ENCODE results near the gene CASK. TPM values are rescaled to one million over a fixed set of nuclear protein-coding genes. Genes with fewer than 3 reads are reported as not detected.
"Not testable (repeated sequence)": the region's sequence is repeated elsewhere in the genome, so short reads cannot be mapped to it uniquely, and the experiment has no call there.

The CASK gene
- total and polyA plus RNA-seq, 4 experiments from 2014 or later = 3.8 to 116 (median 68.6) TPM

DNA sequence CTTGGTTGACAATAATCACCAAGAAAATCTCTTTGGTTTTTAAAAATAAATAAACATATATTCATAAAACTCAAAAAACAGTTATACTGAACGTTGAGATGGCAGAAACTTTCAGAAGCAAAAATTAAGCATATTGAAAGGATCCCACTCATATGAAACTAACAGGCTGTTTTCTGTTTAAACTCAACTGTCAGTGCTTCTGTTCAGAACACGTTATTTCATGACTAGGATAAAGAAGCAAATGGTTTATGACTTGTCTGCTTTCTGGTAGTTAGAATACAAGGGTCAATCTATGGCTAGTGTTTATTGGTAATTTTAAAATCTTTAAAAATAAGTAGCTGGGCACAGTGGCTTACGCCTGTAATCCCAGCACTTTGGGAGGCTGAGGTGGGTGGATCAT is 195.2 kb downstream of the CASK start:
- intact Hi-C loops (cut with micrococcal nuclease) = no loop called here
- ChIA-PET CTCF (ENCODE audit: partially characterized antibody) (no interaction called here), POLR2A (ENCODE audit: partially characterized antibody) (no interaction called here)
- Mint-ChIP-seq H3K4me3 (no peak overlapping the region), H3K36me3 (peaks cover 0 to 4% of the 10 kb centered on the region in 2 donors), H3K4me1 (peaks cover 0 to 15% (median 9%) of the 10 kb centered on the region in 4 donors), H3K27ac (no peak overlapping the region), H3K27me3 (no peaks in the 10 kb centered on the region), H3K9me3 (no peaks in the 10 kb centered on the region)
- Histone ChIP-seq H3K27me3 (ENCODE audit: insufficient read depth, low read length) (no peaks in the 10 kb centered on the region), H3K4me3 (ENCODE audit: low read length in 2 of 2) (no peak overlapping the region), H3K9me3 (ENCODE audit: control insufficient read depth in 1 of 2, low read length in 2 of 2) (no peaks in the 10 kb centered on the region), H3K4me1 (ENCODE audit: insufficient read depth, low read length) (peaks cover 11% of the 10 kb centered on the region), H3K36me3 (ENCODE audit: insufficient read depth, low read length) (no peaks in the 10 kb centered on the region), H3K27ac (ENCODE audit: low read depth, low read length) (no peak overlapping the region)
- DNase-seq = no peak

DNA sequence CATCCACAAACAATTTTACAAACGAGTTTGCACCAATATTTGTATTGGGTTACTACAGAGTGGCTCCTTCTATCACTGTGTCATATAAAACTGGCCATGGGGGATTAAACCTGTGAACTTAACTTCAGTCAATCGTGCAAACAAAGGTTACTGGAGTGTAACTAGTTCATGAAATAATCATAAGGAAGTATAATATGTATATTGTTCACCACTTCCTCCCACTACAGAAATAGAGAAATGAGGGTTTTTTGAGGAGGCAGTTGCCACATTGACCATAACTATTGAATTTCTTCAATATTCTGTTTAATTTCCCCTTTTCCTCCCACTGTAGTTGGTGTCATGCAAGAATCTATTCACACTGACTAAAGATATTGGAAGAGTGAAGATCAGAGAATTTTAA is 199.5 kb downstream of the CASK start, which contains the start of gene GPR82:
TSS of gene GPR82 (plus strand) at position 356 of the 400 bp plus-strand sequence. CDS start 2,846 bp downstream, outside the sequence.
- no peaks in the 10 kb centered on the region for H3K27me3 Mint-ChIP-seq
- no peak for DNase-seq
- no peak within 1 kb of the TSS for H3K27ac ChIP-seq (ENCODE audit: low read depth, low read length)

DNA sequence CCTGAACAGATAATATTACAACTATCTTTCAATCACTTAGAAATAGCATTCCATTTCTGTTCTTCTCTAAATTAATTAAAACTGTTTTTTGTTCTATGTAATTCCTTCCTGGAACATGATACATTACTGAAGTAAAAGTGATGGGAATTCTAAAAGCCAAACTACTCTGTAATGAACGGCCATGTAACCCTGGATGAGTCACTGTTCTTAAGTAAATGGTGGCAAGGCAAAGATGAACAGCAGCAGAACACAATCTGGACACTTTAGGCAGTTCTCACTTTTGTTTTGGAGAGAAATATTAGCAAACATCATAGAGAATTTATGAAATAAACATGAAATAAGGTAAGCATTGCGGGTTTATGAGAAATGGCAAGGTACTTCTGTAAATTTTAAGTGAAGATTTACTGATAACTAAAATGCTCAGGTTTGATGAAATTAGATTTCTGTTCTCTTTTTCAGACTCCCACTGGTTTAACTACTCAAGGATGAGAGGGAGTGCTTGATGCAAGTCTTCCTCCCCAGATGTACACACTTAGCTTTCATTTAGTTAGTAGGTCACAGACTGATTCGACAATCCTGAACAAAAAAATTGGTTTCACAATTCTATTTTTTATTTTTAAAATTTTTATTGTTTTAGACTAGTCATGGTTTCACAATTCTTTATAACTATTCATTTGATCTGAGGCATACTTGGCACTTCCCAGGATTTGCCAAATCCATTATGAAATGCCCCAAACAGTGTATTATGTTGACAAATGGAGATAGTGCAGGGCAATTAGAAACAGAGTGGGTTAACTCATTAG is 200.3 kb downstream of the CASK start:
- Mint-ChIP-seq H3K27ac (peak overlapping the region in 3 of 7 donors; percentile 18 to 38 (median 22)), H3K4me3 (peak overlapping the region in 2 of 8 donors; percentile 2 to 25), H3K4me1 (peaks cover 6 to 38% (median 21%) of the 10 kb centered on the region in 4 donors), H3K36me3 (peaks cover 17 to 19% of the 10 kb centered on the region in 2 donors), H3K27me3 (no peaks in the 10 kb centered on the region), H3K9me3 (peaks cover 0 to 15% (median 6%) of the 10 kb centered on the region in 8 donors)
- intact Hi-C loops (cut with micrococcal nuclease) = no loop called here
- CTCF ChIA-PET (ENCODE audit: partially characterized antibody) = no interaction called here
- H3K4me1 ChIP-seq (ENCODE audit: insufficient read depth, low read length) = peaks cover 30% of the 10 kb centered on the region
- no peak for DNase-seq
- no peaks in the 10 kb centered on the region for H3K27me3 ChIP-seq (ENCODE audit: insufficient read depth, low read length)
- no peak overlapping the region for H3K4me3 ChIP-seq (ENCODE audit: low read length in 2 of 2)
- no peaks in the 10 kb centered on the region for H3K36me3 ChIP-seq (ENCODE audit: insufficient read depth, low read length)
- POLR2A ChIA-PET (ENCODE audit: partially characterized antibody) = no interaction called here
- H3K9me3 ChIP-seq (ENCODE audit: control insufficient read depth in 1 of 2, low read length in 2 of 2) = peaks cover 0 to 5% of the 10 kb centered on the region in 2 donors
- H3K27ac ChIP-seq (ENCODE audit: low read depth, low read length) = no peak overlapping the region

More for the DNA sequence above, 199.5 kb downstream of the CASK start, which contains the start of gene GPR82:
- peak within 1 kb of the TSS in 5 of 7 donors; percentile 13 to 53 (median 22) for H3K27ac Mint-ChIP-seq
- no peaks in the 10 kb centered on the region for H3K36me3 ChIP-seq (ENCODE audit: insufficient read depth, low read length)
- H3K9me3 ChIP-seq (ENCODE audit: control insufficient read depth in 1 of 2, low read length in 2 of 2) = peaks cover 0 to 4% of the 10 kb centered on the region in 2 donors
- H3K36me3 Mint-ChIP-seq = peaks cover 14 to 16% of the 10 kb centered on the region in 2 donors
- peaks cover 30% of the 10 kb centered on the region for H3K4me1 ChIP-seq (ENCODE audit: insufficient read depth, low read length)
- POLR2A ChIA-PET (ENCODE audit: partially characterized antibody) = no interaction called here
- peaks cover 0 to 10% (median 6%) of the 10 kb centered on the region in 8 donors for H3K9me3 Mint-ChIP-seq
- peaks cover 6 to 38% (median 21%) of the 10 kb centered on the region in 4 donors for H3K4me1 Mint-ChIP-seq
- no peaks in the 10 kb centered on the region for H3K27me3 ChIP-seq (ENCODE audit: insufficient read depth, low read length)
- peak within 1 kb of the TSS in 1 of 8 donors; percentile 25 for H3K4me3 Mint-ChIP-seq
- CTCF ChIA-PET (ENCODE audit: partially characterized antibody) = interaction anchor here (0.7 kb wide), 1 partner anchor 14 kb away, joined by 3 read pairs; no protein-coding TSS in a partner anchor
- intact Hi-C loops (cut with micrococcal nuclease) = no loop called here
- H3K4me3 ChIP-seq (ENCODE audit: low read length in 2 of 2) = no peak within 1 kb of the TSS

GRCh38 chrX:41722214-41722613 is 201.1 kb downstream of the CASK start:
- Mint-ChIP-seq H3K4me1 (peaks cover 7 to 38% (median 21%) of the 10 kb centered on the region in 4 donors), H3K4me3 (peak overlapping the region in 2 of 8 donors; percentile 25 to 54), H3K36me3 (peaks cover 18 to 19% of the 10 kb centered on the region in 2 donors), H3K27me3 (no peaks in the 10 kb centered on the region), H3K27ac (peak overlapping the region in 2 of 7 donors; percentile 2 to 30), H3K9me3 (peaks cover 0 to 20% (median 8%) of the 10 kb centered on the region in 8 donors)
- Histone ChIP-seq H3K4me1 (ENCODE audit: insufficient read depth, low read length) (peaks cover 30% of the 10 kb centered on the region), H3K27ac (ENCODE audit: low read depth, low read length) (no peak overlapping the region), H3K9me3 (ENCODE audit: control insufficient read depth in 1 of 2, low read length in 2 of 2) (peaks cover 0 to 5% of the 10 kb centered on the region in 2 donors), H3K27me3 (ENCODE audit: insufficient read depth, low read length) (no peaks in the 10 kb centered on the region), H3K4me3 (ENCODE audit: low read length in 2 of 2) (no peak overlapping the region), H3K36me3 (ENCODE audit: insufficient read depth, low read length) (no peaks in the 10 kb centered on the region)
- intact Hi-C loops (cut with micrococcal nuclease) = no loop called here
- ChIA-PET CTCF (ENCODE audit: partially characterized antibody) (no interaction called here), POLR2A (ENCODE audit: partially characterized antibody) (no interaction called here)
- DNase-seq = no peak

DNA sequence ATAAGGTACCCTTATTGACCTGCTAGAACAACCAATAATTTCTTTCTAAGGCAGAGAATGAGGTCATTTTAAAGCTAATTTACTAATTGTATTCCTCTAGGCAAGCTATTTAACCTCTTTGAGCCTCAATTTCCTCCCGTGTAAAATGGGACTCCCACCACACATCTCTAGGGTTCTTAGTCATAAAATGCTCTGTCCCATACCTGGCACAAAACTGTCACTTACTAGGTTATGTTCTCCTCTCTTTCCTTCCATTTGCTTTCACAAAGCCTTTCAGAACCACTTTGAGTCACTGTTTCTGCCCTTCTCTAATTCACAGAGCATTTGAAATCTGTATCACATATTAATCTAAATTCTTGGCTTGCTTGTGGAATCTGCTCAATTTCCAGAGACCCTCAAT is 201.8 kb downstream of the CASK start:
- ChIA-PET CTCF (ENCODE audit: partially characterized antibody) (no interaction called here), POLR2A (ENCODE audit: partially characterized antibody) (no interaction called here)
- H3K4me3 Mint-ChIP-seq = peak overlapping the region in 1 of 8 donors; percentile 27
- no peaks in the 10 kb centered on the region for H3K27me3 Mint-ChIP-seq
- peaks cover 0 to 26% (median 13%) of the 10 kb centered on the region in 8 donors for H3K9me3 Mint-ChIP-seq
- Histone ChIP-seq H3K4me1 (ENCODE audit: insufficient read depth, low read length) (peaks cover 35% of the 10 kb centered on the region), H3K4me3 (ENCODE audit: low read length in 2 of 2) (no peak overlapping the region), H3K9me3 (ENCODE audit: control insufficient read depth in 1 of 2, low read length in 2 of 2) (peaks cover 0 to 5% of the 10 kb centered on the region in 2 donors), H3K27ac (ENCODE audit: low read depth, low read length) (no peak overlapping the region), H3K36me3 (ENCODE audit: insufficient read depth, low read length) (no peaks in the 10 kb centered on the region), H3K27me3 (ENCODE audit: insufficient read depth, low read length) (no peaks in the 10 kb centered on the region)
- intact Hi-C loops (cut with micrococcal nuclease) = no loop called here
- H3K36me3 Mint-ChIP-seq = peaks cover 19 to 24% of the 10 kb centered on the region in 2 donors
- DNase-seq = no peak
- H3K4me1 Mint-ChIP-seq = peaks cover 13 to 44% (median 24%) of the 10 kb centered on the region in 4 donors
- H3K27ac Mint-ChIP-seq = no peak overlapping the region

GRCh38 chrX:41720125-41720779 is 203.1 kb downstream of the CASK start:
- CTCF ChIA-PET (ENCODE audit: partially characterized antibody) = no interaction called here
- Histone ChIP-seq H3K36me3 (ENCODE audit: insufficient read depth, low read length) (no peaks in the 10 kb centered on the region), H3K4me3 (ENCODE audit: low read length in 2 of 2) (no peak overlapping the region), H3K9me3 (ENCODE audit: control insufficient read depth in 1 of 2, low read length in 2 of 2) (peaks cover 0 to 5% of the 10 kb centered on the region in 2 donors), H3K4me1 (ENCODE audit: insufficient read depth, low read length) (peaks cover 36% of the 10 kb centered on the region), H3K27ac (ENCODE audit: low read depth, low read length) (no peak overlapping the region), H3K27me3 (ENCODE audit: insufficient read depth, low read length) (no peaks in the 10 kb centered on the region)
- Mint-ChIP-seq H3K9me3 (peaks cover 0 to 28% (median 13%) of the 10 kb centered on the region in 8 donors), H3K27ac (peak overlapping the region in 4 of 7 donors; percentile 42 to 92 (median 67)), H3K4me1 (peaks cover 18 to 44% (median 25%) of the 10 kb centered on the region in 4 donors), H3K27me3 (no peaks in the 10 kb centered on the region), H3K4me3 (peak overlapping the region in 2 of 8 donors; percentile 4 to 53), H3K36me3 (peaks cover 19 to 24% of the 10 kb centered on the region in 2 donors)
- intact Hi-C loops (cut with micrococcal nuclease) = no loop called here
- POLR2A ChIA-PET (ENCODE audit: partially characterized antibody) = interaction anchor here (0.6 to 1.6 kb wide), 4 partner anchors 9 to 43 kb away, joined by 3 to 5 read pairs (median 4); no protein-coding TSS in a partner anchor
- DNase-seq = peak; percentile 9 to 40 (median 19)

DNA sequence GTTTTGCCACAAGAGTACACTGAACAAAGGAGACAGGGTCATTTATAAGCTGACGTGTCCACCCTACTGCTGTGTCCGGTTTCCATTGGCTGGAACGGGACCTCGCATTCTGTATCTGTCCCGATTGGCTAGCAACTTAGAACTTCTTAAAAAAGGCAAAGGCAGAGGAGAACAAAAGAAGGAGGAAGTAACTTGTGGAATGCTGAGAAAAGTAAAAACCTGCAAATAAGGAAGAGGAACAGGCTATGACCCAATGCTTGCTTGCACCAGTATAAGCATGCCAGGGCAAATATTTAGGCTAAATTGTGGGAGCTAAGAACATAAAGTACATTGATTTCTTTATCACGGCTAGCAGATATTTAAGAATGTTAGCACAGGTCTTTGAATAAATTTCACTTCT is 203.7 kb downstream of the CASK start:
- H3K27ac ChIP-seq (ENCODE audit: low read depth, low read length); H3K27me3 ChIP-seq (ENCODE audit: insufficient read depth, low read length); DNase-seq; H3K4me3 Mint-ChIP-seq; H3K4me3 ChIP-seq (ENCODE audit: low read length in 2 of 2); H3K9me3 ChIP-seq (ENCODE audit: control insufficient read depth in 1 of 2, low read length in 2 of 2); H3K36me3 ChIP-seq (ENCODE audit: insufficient read depth, low read length); H3K27me3 Mint-ChIP-seq; CTCF ChIA-PET (ENCODE audit: partially characterized antibody); intact Hi-C loops (cut with micrococcal nuclease): not testable (repeated sequence)
- peak overlapping the region in 2 of 7 donors; percentile 24 to 81 for H3K27ac Mint-ChIP-seq
- peaks cover 0 to 28% (median 13%) of the 10 kb centered on the region in 8 donors for H3K9me3 Mint-ChIP-seq
- H3K4me1 Mint-ChIP-seq = peaks cover 18 to 44% (median 25%) of the 10 kb centered on the region in 4 donors
- H3K36me3 Mint-ChIP-seq = peaks cover 19 to 24% of the 10 kb centered on the region in 2 donors
- POLR2A ChIA-PET (ENCODE audit: partially characterized antibody) = interaction anchor here (1.1 to 1.6 kb wide), 3 partner anchors 10 to 14 kb away, joined by 3 to 4 read pairs (median 3); no protein-coding TSS in a partner anchor
- peaks cover 34% of the 10 kb centered on the region for H3K4me1 ChIP-seq (ENCODE audit: insufficient read depth, low read length)
